KMS-11 (cell line): ENCODE data around the gene D2HGDH.

Experiments
- H2AFZ ChIP-seq: fragments of 200-600 bp; sonication (generic); 2 replicates; pipeline ENCODE4 v1.6.1; 2016; ENCODE audit warnings: antibody characterized with exemption, mixed run types, low read depth
- H3K27ac ChIP-seq: fragments of 200-600 bp; sonication (generic); 2 replicates; pipeline ENCODE4 v1.6.1; 2016; ENCODE audit warnings: mild to moderate bottlenecking, mixed run types
- H3K27me3 ChIP-seq: fragments of 200-600 bp; sonication (generic); 2 replicates; pipeline ENCODE4 v1.6.1; 2017; ENCODE audit warnings: mild to moderate bottlenecking, low read depth, mixed run types, moderate library complexity; ENCODE audit not compliant: insufficient read depth
- H3K36me3 ChIP-seq: fragments of 200-600 bp; sonication (generic); 2 replicates; pipeline ENCODE4 v1.6.1; 2017; ENCODE audit warnings: mild to moderate bottlenecking, mixed run types; ENCODE audit not compliant: insufficient read depth
- H3K4me1 ChIP-seq: fragments of 200-600 bp; sonication (generic); 2 replicates; pipeline ENCODE4 v1.6.1; 2016; ENCODE audit warnings: mild to moderate bottlenecking, low read depth, mixed run types; ENCODE audit not compliant: poor library complexity, severe bottlenecking
- H3K4me2 ChIP-seq: fragments of 200-600 bp; sonication (generic); 2 replicates; pipeline ENCODE4 v1.7.0; 2016; ENCODE audit warnings: mild to moderate bottlenecking, mixed run types
- H3K4me3 ChIP-seq: fragments of 200-600 bp; sonication (generic); IDR thresholded peaks from 2 replicates; pipeline ENCODE4 v1.6.1; 2017; ENCODE audit warnings: low read depth, low read length, mixed read lengths; ENCODE audit not compliant: insufficient read depth
- H3K79me2 ChIP-seq: fragments of 200-600 bp; sonication (generic); 2 replicates; pipeline ENCODE4 v1.6.1; 2016; ENCODE audit warnings: low read depth, mixed run types; ENCODE audit not compliant: insufficient read depth
- H3K9ac ChIP-seq: fragments of 200-600 bp; sonication (generic); 2 replicates; pipeline ENCODE4 v1.6.1; 2016; ENCODE audit warnings: mild to moderate bottlenecking, mixed run types
- H4K20me1 ChIP-seq: fragments of 200-600 bp; sonication (generic); 2 replicates; pipeline ENCODE4 v1.6.1; 2016; ENCODE audit warnings: mild to moderate bottlenecking, mixed run types; ENCODE audit not compliant: insufficient read depth
- CTCF ChIP-seq: fragments of 200-600 bp; sonication (generic); conservative IDR thresholded peaks from 2 replicates; pipeline ENCODE4 v1.6.1; 2017; ENCODE audit warnings: low read depth, mild to moderate bottlenecking, antibody characterized with exemption, low read length, moderate library complexity, mixed read lengths

The D2HGDH gene

GRCh38 chr2:241745276-241745675 lies 10.8 kb downstream of the D2HGDH start:
- no peak overlapping the region for H3K4me3 ChIP-seq
- H3K36me3 ChIP-seq, result no peaks in the 10 kb centered on the region
- H2AFZ ChIP-seq, result no peak overlapping the region
- no peak overlapping the region for H3K4me2 ChIP-seq
- H3K79me2 ChIP-seq, result no peaks in the 10 kb centered on the region
- no peaks in the 10 kb centered on the region for H3K27me3 ChIP-seq
- no peak overlapping the region for H3K27ac ChIP-seq
- no peaks in the 10 kb centered on the region for H4K20me1 ChIP-seq
- H3K9ac ChIP-seq, result no peak overlapping the region
- TF ChIP-seq CTCF, result no peak
- H3K4me1 ChIP-seq, result no peaks in the 10 kb centered on the region

GRCh38 chr2:241746084-241746483 lies 11.7 kb downstream of the D2HGDH start:
- H2AFZ ChIP-seq, result no peak overlapping the region
- H3K27me3 ChIP-seq, result no peaks in the 10 kb centered on the region
- no peak overlapping the region for H3K4me3 ChIP-seq
- no peak for TF ChIP-seq CTCF
- no peaks in the 10 kb centered on the region for H4K20me1 ChIP-seq
- no peak overlapping the region for H3K27ac ChIP-seq
- H3K4me2 ChIP-seq, result no peak overlapping the region
- no peaks in the 10 kb centered on the region for H3K79me2 ChIP-seq
- no peaks in the 10 kb centered on the region for H3K4me1 ChIP-seq
- no peak overlapping the region for H3K9ac ChIP-seq
- H3K36me3 ChIP-seq, result no peaks in the 10 kb centered on the region

- Histone ChIP-seq H3K4me2 (no peak overlapping the region), H4K20me1 (no peaks in the 10 kb centered on the region), H3K4me3 (no peak overlapping the region), H3K27me3 (no peaks in the 10 kb centered on the region), H3K9ac (no peak overlapping the region), H3K79me2 (no peaks in the 10 kb centered on the region), H3K27ac (no peak overlapping the region), H2AFZ (no peak overlapping the region), H3K4me1 (no peaks in the 10 kb centered on the region), H3K36me3 (no peaks in the 10 kb centered on the region)
- TF ChIP-seq CTCF, result no peak
These were observed 14.2 kb downstream of the D2HGDH start for GRCh38 chr2:241748468-241749256.

GRCh38 chr2:241750076-241750840 lies 15.8 kb downstream of the D2HGDH start:
- H3K79me2 ChIP-seq, result no peaks in the 10 kb centered on the region
- H3K9ac ChIP-seq, result no peak overlapping the region
- H3K36me3 ChIP-seq, result no peaks in the 10 kb centered on the region
- H3K4me2 ChIP-seq, result no peak overlapping the region
- H3K27ac ChIP-seq, result no peak overlapping the region
- no peak overlapping the region for H3K4me3 ChIP-seq
- no peak overlapping the region for H2AFZ ChIP-seq
- no peaks in the 10 kb centered on the region for H3K4me1 ChIP-seq
- no peaks in the 10 kb centered on the region for H4K20me1 ChIP-seq
- no peak for TF ChIP-seq CTCF
- no peaks in the 10 kb centered on the region for H3K27me3 ChIP-seq
